HG03060 (cell line): Measurements from ENCODE around the gene GDF9.

Experiments used
- ATAC-seq: cut with Tn5 transposase; IDR thresholded peaks from one replicate; pipeline ENCODE4 v1.9.1; 2021; ENCODE audit warnings: low read depth, moderate number of reproducible peaks; ENCODE audit not compliant: unreplicated experiment

Gene GDF9, protein sequence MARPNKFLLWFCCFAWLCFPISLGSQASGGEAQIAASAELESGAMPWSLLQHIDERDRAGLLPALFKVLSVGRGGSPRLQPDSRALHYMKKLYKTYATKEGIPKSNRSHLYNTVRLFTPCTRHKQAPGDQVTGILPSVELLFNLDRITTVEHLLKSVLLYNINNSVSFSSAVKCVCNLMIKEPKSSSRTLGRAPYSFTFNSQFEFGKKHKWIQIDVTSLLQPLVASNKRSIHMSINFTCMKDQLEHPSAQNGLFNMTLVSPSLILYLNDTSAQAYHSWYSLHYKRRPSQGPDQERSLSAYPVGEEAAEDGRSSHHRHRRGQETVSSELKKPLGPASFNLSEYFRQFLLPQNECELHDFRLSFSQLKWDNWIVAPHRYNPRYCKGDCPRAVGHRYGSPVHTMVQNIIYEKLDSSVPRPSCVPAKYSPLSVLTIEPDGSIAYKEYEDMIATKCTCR

DNA sequence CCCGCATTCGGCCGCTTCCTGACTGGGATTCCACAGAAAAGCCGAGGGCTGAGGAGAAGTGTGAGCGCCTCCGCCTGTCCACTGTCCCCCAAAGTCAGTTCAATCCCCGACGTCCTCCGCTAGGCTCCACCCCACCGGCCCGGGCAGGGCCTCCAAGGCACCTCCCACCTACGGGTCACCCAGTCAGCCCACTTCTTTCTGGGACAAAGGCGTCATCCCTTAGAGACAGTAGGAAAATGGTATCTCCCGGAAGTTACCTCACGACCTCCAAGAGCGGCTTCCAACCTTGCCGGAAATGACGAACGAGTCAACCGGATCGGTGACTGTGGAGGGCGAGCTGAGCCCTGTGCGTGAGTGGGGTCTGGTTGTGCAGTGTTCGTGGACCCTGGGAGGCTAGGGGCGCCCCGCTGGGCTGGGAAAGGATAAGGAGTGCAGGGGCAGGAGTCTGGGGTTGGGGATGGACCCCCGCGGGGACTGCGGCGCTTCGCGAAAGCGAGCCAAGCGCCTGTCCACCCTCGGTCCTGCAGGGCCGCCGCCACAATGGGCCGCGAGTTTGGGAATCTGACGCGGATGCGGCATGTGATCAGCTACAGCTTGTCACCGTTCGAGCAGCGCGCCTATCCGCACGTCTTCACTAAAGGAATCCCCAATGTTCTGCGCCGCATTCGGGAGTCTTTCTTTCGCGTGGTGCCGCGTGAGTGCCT, at the start of gene GDF9, which contains the start of gene UQCRQ:
Gene GDF9 (minus strand): TSS at position 128 of the 704 bp plus-strand sequence. CDS start 1,936 bp downstream, outside the sequence.
Gene UQCRQ (plus strand): TSS at position 301 of the 704 bp plus-strand sequence. CDS start 240 bp downstream, at position 541.
- peak; percentile 94 for ATAC-seq

DNA sequence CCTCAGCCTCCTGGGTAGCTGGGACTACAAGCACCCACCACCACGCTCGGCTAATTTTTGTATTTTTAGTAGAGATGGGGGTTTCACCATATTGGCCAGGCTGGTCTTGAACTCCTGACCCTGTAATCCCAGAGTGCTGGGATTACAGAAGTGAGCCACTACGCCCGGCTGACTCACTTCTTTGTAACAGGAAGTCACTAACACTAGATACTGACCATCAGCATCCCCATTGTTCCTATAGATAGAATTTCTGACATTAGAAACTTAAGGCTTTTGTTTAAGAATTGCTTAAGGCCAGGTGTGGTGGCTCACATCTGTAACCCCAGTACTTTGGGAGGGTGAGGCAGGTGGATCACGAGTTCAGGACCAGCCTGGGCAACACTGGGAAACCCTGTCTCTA, 49.4 kb upstream of the GDF9 start:
- ATAC-seq = no peak

DNA sequence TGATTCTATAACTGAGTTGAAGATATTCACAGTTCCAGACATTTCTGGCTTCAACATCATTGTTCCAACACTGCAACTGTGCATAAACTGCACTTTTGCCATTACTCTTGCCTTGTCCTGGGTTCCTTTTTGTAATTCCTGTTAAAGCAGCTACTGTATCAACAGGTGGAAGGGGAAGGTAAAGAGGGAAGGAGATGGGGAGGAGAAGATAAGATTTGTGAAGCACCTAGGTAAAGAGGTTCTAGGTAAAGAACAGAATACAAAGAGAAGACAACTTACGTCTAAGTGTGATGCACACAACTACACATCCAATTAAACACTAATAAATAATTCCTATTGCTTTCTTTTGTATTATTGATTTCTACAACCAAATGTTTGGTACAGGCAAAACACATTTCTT, 43.4 kb upstream of the GDF9 start:
- ATAC-seq = no peak

DNA sequence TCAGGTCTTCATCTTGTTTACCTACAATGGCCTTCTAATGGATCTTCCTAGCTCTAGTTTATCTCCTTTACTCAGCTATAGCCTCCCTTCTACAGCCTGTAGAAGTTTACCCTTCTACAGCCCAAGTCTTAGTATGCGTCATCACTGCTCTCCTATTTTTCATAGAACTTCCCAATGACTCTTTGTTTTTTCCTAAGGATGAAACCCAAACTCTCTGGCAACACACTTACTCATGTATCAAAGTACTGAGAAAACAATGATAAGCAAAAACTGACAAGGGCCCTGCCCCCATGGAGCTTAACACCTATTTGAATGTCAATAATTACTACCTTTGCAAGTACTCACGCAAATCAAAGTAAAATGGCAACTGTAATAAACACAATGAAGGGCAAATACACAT, 40.9 kb upstream of the GDF9 start:
- ATAC-seq = no peak

DNA sequence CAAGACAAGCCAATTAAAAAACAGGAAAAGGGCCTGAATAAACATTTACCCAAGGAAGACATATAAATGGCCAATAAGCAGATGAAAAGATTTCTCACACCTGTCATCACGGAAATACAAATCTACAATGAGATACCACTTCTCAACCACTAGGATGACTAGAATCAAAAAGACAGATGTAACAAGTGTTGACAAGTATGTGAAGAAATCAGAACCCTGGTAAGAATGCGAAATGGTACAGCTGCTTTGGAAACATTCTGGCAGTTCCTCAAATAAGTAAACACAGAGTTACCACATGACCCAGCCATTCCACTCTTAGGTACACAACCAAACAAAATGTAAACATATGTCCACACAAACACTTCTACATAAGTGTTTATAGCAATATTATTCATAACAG, 39.7 kb upstream of the GDF9 start:
- ATAC-seq = no peak

DNA sequence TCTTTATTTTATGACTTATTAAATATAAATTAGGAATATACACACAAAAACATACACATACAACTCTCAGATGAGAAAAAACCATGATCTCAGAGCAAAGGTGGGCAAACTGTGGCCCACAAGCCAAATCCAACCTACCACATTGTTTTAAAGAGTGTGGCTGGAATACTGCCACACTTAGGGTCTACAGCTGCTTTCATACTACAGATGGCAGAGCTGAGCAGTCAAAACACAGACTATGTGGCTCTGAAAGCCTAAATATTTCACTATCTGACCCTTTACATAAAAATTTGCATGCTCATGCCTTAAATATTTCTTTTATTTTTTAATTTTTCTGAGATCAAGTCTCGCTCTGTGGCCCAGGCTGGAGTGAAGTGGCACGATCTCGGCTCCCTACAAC, 35.5 kb upstream of the GDF9 start:
- ATAC-seq = no peak

DNA sequence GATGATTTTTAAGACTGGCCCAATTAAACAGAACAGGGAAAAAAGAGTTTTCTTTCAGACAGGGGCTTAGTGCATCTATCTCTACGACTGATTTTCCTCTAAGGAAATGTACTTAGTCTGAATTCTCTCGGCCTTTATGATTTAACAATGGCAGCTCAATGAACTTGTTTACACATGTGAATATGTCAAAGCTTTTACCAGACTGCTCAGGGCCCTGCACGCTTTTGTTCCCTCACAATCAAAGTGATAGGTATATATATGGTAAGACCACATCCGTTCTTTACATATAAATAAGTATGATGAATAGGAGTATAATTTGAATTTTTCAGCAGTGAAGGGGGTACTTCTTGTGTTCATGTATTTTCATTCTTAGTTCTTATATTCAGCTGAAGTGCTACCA, 34.8 kb upstream of the GDF9 start:
- no peak for ATAC-seq

DNA sequence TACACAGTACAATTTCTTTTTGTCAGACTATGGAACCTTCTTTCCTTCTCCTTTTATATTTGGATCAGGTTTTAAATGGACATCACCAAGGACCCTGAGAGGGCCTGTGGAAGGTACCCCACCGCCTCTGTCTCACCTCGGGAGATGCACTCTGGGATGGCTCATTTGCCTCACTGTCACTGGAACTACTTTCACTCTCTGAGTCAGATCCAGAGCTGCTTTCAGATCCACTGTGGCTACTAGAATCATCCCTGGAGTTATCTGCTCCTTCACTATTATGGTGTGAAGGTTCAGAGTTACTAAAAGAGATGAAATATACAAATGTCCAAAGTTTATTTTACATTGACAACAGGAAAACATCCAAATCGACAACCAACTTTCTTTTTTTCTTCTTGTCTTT, 31.8 kb upstream of the GDF9 start:
- ATAC-seq = no peak

DNA sequence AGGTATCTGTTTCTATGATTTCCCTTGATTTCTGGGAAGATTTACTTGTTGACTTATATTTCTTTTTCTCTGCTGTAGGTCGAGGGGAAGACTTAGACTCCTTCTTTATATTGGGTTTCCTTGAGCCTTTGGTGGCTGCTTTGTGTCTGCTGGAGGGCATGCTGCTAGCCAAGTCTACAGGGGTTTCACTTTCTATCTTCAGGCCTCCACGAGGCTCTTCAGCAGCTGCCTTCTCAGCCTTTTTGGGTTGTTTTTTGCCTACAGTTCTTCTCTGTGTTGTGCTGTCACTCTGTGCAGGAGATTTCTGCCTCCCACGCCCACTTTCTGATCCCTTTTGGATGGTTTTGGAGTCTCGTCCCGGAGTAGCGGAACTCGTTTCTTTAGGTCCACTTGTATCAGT, 30.4 kb upstream of the GDF9 start:
- ATAC-seq = no peak

DNA sequence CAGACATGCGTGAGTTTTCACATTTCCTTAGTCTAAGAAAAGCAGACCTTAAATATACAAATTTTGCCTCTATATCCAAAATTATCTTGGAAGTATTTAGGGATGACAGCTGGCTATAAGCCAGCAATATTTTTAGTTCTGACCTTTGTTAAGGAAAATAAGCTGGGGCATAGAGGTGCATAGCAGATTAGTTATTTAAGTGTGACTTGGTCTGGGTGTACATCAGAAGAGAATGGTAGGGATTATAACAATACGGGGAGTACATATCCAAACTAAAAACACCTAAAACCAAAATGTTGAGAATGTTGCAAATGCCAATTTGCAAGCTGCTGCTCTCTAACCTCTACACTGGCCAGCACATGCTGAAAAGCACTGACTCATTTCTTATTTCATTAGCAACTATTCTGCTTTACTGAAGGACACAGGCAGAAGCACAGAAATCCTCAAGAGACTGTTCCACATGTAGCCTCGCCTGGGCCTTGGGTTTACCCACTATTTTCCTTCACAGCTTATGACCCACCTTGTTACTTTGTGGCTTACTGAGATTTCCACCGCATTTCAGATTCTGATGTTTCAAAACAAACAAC, 29.5 kb upstream of the GDF9 start:
- no peak for ATAC-seq

DNA sequence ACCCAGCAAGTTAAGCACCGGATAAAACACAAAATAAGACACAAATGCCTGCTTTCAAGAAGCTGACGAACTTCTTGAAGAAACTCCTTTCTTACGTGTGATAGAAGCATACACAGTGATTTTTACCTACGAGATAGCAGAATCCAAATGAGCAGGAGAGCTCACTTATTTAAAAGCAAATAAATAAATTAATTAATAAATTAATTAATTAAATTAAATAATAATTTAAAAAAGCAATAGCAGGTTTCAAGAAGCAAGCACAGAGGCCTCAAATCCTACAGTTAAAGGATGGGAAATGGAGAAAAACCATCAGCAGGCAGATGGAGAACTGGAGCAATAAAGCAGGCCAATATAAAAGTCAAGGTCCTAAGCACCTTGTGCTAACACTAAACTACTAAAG, 24.5 kb upstream of the GDF9 start:
- no peak for ATAC-seq

DNA sequence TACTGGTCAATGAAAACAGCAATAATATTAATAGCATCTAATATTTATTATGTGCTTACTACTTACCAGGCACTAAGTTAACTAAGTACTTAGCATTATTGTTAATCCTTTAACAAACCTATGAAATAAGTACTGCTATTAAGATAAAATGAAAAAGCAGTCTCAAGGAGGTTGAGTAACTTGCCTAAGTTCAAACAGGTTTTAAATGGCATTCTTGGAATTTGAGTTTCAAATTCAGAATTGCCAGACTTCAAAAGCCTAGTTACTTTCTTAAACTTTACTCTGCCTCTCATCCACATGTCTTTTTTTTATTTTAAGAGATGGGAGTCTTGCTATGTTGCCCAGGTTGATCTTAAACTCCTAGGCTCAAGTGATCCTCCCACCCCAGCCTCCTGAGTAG, 23.2 kb upstream of the GDF9 start:
- no peak for ATAC-seq

DNA sequence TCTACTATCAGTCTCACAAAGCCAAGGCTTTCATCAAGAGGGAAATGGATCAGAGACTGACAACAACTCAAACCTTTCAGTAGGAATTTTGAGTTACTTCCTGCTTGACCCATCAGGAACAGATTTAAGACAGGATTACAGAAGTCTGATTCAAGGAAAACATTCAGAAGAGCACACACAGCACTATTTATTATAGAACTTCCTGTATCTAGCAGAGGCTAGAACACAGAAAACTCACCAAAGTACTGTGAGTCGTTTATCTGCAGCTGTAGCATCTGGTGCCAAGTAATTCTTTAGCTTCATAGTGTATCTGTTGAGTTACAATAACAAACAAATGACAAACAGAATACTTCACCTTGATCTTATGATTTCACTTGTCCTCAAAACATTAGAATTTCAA, 21.0 kb upstream of the GDF9 start:
- ATAC-seq = no peak

DNA sequence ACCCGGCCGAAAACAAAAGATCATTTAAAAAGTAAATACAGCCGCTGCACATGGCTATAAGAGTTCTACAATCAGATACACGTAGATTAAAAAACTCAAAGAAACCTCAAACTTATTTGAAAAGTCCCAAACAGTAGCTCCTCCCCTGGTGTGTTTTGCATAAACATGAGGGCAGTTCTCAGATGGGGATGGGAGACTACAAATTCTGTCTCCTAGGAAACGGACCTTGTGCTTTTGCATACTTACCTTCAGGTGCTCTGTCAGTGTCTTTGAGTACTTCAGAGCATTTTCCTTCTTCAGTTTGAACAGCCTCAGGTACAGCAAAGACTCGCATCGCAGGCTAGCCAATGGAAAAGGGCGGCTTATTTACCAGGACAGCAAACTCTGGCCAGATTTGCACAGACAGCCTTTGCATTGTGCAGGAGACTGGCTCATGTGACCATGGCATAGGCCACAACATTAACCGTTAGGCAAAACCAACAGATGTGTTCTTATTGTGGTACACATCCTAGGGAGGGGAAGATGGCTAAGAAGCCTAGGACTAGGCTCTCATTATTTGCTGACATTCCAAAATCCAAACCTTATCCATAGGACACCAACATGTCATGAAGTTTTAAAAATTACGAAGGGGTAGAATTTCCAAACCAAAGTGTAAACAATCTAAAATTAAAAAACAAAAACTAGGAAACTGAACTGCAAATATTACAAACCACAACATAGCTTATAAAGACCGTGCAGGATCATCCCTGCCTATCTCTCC, 20.0 kb upstream of the GDF9 start:
- ATAC-seq = no peak

DNA sequence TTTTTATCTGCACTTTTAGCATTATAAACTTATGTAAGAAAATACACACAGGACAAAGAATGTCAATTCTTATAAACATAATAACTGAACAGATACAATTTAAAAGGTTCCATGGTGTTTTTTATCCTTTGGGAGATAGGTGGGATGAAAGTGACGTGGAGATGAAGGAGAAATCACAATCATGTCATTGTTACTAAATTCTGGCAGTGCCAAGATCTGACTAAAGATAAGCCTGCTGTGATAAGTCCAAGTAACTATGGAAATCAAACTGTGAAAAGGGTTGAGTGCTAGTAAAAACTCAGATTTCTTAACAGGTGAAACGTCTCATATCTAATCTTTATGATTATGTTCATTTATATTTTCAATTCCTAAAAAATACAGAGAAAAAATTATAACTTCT, 18.3 kb upstream of the GDF9 start:
- ATAC-seq = no peak

DNA sequence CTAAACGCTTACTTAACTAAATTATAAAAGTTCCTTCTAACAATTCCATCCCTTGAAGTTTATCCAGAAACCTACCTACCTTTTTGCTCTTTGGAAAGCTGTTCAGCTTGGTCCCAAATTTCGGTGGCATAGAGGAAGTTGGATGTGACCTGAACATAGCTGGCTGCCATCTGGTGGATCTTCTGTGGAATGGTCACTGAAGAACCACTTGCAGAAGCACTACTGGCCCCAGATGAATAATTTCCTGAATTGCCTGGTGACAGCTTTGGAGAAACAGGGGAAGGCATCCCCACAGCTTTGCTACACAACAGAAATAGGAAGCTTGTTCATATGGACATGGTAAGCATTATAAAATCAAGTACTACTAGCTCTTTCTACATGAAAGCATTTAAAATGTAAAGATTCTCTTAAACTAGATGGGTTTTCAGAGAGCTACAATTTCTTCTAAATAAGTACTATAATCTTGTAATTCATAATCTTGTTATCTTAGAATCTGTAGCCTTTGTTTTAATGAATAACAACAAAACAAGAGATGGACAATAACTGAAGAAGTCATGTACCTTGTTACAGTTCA, 17.1 kb upstream of the GDF9 start:
- ATAC-seq = no peak

DNA sequence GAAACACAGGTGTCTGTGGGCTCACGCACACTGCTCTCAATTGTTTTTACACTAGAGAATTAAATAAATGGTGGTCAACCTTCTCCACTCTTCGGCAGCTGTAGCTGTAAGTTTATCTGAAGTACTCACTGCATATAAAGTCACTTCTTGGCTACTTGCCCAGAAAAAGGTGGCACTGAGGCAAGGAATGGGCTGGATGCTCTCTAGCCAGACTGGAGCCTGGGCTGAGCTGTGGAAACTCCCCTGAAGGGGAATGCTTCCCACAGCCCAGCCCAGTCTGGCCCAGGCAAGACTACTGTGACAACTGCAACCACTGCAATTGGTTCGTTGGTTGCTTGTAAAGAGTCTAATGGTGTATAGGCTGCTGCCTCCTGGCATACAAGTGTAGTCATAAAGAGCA, 11.7 kb upstream of the GDF9 start:
- ATAC-seq = no peak

DNA sequence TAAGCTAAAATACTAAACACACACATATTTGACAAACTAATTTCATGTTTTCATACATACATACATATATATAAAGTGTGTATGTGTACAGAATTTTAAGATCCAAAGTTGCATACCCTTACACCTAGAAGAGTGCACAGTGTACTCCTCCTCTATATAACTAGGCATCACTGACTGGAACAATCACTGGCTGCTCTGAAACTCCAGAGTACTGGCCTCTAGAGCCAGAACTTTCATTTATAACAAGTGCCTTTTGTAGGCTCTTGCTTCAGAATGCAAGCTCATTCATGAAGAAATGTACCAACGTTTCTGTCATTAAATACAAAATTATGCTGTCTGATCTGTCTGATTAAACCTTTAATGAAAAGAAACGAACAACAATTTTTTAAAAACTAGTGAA, 11.2 kb upstream of the GDF9 start:
- no peak for ATAC-seq

DNA sequence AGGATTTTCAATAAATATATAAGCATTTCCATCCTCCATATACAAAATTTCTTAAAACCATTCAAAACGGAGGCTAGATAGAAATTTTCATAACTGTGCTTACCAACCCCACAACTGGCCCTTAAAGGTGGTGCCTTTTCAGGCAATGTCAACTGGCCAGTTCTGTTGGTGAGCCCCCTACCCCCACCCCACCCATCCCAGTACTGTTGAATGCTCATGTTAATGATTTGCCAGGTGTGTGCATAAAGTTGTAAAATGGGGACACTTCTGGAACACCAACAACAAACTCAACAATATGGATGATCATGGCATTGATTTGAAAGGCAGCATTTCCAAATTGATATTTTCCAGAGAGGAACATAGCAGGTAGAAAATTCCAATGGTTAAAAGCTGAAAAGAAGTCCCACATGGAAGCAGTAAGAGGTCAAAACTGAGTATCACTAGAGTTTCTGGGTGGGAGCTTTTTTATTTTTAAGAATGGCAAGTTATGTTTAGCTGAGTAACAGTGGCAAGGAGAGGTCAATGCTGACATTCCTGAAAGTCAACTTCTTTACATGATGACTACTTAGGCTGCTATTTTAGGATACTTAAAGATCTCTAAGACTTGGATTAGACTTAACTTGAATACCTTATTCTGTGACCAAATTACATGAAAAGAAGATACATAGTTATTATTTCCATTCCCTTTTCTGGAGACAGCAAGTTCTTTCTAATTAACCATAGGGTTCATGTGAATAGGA, 9.9 kb upstream of the GDF9 start:
- no peak for ATAC-seq

DNA sequence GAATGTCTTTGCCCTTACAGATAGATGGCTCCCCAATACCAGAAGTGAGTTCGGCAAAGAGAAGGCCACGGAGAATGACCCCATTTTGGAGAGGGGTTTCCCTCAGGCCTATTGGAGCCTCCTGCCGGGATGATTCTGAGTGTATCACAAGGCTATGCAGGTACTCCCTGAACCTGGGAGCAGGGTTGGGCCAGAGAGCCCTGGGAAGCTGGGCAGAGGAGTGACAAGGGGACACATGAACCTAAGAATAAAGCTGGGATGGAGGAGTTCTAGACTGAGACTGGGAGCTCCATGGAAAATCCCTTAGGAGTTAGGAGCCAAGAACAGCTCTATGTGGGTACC, 7.6 kb upstream of the GDF9 start:
- ATAC-seq = no peak
